GM19467 (cell line): ENCODE data around the gene SLC33A1.
A peak's percentile ranks its signal among the peaks of the same experiment; 100 is the strongest.
"Not testable (repeated sequence)": the region's sequence is repeated elsewhere in the genome, so short reads cannot be mapped to it uniquely, and the experiment has no call there.

Experiments
- ATAC-seq: cut with Tn5 transposase; IDR thresholded peaks from one replicate; pipeline ENCODE4 v1.9.1; 2021; ENCODE audit warnings: mild to moderate bottlenecking, moderate library complexity; ENCODE audit not compliant: unreplicated experiment

The SLC33A1 gene

DNA sequence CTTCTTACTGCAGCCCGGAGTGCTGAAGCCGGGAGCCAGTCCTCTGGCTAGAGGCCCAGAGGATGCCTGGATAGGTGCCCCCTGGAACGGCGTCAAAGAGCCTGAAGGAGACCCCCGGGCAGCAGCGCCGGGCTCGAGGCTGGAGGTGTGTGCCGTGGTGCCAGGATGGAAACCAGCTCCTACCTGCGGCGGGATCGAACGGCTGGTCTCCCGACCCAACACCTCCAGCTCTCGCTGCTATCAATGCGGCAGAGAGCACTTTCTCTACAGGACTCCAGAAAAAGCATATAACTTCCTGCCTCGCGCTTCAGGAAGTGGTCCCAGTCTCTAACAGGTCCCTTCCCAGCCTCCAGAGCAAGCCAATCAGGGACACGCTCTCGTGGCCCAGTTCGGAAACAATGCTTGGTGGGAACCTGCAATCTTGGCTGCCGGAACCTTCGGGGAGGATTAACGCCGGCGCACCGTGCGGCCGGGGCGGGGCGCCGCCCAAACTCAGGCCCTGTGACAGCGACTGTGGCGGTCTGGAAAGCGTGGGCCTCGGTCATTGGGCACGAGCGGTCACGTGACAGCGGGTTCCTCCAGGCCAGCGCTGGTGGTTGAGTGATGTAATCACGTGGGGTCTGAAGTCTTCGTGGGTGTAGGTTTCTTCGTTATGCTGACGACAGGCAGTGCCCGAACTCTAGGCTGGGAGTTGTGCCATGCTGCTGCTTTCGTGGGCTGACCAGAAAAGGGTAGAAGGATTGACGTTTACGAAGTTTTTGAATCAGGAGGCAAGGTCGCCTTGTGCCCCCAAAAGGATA is at the start of gene SLC33A1:
TSS of gene SLC33A1 (minus strand) at position 287 of the 800 bp plus-strand sequence. CDS start 430 bp downstream, outside the sequence.
- peak; percentile 94 for ATAC-seq

DNA sequence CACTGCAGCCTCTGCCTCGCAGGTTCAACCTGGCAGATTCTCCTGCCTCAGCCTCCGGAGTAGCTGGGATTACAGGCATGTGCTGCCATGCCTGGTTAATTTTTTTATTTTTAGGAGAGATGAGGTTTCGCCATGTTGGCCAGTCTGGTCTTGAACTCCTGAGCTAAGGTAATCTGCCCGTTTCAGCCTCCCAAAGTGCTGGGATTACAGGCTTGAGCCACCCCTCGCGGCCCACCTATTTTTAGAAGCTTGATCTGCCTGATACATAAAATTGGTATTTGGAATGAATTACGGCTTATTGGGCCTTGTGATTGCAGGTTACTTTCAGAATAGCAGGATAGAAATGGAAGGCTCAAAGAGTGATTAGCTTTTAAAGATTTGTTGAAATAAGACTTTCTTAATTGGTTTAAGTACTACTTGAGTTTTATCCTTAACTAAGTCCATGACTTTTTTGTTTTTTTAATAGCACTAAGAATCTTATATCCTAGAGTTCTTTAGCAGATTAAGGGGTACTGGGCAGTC is 41.2 kb upstream of the SLC33A1 start:
- no peak for ATAC-seq

DNA sequence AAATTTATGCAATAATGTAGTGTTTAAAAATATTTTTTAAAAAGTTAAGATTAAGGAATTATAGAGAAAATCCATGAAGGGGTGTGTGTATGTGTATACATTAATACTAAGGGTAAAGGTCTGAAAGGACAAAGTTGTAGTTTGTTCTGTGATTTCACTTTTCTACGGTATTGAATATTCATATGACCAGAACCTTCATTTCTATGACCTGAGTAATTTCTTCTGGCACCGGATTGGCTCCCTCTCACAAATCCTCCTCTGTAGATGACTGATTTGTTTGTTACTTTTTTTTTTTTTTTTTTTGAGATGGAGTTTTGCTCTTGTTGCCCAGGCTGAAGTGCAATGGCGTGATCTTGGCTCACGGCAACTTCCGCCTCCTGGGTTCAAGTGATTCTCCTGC is 37.1 kb upstream of the SLC33A1 start:
- ATAC-seq, result no peak

DNA sequence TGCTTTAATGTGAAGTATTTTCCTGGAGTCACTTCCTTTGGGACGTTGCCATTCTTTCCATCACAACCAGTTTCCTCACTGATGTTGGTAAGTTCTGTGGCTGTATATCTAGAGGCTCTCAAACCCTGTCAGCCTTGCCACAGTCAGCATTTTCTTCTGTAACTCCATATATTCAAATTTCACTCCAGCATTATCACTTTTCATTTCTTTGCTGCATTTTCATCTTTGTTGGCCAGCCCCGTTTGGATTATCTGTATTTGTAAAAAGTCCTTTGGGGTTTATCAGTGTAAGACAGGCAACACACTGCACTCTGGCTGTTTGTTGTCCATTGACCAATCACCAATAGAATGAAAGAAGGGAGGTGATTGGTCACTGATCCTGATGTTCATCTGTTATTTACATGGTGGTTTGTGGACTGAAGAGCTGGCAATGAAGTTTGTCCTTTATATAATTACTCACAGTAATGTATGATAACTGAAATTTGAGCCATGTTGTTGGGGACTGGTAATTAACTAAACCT is 36.5 kb upstream of the SLC33A1 start:
- no peak for ATAC-seq

DNA sequence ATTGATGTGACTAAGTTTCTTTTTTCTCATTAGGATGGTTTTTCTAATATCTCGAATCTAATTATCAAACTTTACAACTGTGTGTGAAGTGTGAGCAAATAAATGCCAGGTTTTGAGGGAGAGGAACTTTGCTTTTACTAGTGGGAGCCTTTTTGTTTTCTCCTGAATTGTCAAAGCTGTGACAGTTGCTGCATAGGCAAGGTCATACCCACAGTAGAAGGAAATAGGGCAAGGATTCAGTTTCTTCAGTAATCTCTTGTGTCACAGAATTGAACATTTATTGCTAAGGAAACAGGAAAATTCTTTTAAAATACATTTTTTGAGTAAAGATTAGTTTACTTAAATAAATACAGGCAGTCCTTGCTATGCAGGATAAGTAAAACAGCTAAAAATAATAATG is 35.7 kb upstream of the SLC33A1 start:
- no peak for ATAC-seq

DNA sequence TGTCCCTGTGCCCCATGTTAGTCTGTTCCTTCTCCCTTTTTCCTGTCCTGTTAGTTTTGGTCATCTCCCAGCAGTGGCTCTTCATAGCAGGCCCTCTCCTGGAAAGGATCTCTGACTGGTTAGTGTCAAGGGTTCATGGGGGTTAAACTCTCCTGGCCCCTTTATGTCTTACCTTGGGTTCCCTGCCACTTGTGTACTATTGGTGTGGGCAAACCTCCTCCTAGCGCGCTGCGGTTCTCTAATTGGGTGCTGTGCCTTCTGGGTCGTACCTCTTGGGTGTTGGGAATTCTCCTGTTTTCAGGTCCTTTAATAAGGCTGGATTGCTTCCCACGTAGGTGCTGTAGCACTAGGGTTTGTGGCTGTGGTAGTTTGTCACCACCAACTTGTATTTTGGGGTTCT is 35.0 kb upstream of the SLC33A1 start:
- no peak for ATAC-seq

DNA sequence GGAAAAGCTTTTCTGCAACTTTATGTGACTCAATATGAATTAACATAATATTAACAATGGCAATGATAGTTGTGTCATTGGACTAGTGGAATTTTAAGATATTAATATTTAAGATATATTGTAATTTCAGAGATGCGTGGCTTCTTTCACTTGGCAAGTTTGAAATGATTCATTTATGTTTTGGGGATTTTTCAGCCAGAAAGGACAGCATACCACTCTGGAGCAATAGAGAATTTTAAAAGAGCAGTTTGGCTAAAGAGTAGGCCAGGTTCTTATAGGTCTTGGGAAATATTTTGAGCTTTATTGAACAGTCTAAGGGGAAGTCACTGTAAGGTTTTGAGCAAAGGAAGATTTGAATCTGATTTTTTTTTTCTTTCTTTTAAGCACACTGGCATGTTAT is 32.7 kb upstream of the SLC33A1 start:
- ATAC-seq, result no peak

DNA sequence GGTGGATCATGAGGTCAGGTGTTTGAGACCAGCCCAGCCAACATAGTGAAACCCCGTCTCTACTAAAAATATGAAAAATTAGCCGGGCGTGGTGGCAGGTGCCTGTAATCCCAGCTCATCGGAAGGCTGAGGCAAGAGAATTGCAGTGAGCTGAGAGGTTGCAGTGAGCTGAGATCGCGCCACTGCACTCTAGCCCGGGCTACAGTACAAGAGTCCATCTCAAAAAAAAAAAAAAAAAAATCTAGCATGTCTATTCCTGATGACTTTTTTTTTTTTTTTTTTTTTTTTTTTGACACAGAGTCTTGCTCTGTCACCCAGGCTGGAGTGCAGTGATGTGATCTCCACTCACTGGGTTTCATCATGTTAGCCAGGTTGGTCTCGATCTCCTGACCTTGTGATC is 32.1 kb upstream of the SLC33A1 start:
- ATAC-seq, result not testable (repeated sequence)

DNA sequence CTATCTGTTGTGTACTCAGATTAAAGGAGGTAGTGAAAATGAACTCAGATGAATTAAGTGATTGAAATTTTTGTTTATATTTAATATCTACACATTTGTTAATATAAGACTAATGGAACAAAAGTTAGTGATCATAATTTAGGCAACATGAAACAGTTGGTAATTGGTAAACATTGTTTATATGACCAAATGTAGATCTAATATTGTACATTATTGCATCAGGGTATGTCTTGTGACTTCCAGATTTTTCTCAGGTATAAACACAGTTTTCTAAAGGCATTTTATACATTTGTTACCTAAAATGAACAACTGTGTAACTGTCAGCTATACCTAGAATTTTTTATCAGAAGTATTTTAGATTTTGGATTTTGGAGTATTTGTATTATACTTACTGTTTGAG is 31.1 kb upstream of the SLC33A1 start:
- ATAC-seq, result no peak

DNA sequence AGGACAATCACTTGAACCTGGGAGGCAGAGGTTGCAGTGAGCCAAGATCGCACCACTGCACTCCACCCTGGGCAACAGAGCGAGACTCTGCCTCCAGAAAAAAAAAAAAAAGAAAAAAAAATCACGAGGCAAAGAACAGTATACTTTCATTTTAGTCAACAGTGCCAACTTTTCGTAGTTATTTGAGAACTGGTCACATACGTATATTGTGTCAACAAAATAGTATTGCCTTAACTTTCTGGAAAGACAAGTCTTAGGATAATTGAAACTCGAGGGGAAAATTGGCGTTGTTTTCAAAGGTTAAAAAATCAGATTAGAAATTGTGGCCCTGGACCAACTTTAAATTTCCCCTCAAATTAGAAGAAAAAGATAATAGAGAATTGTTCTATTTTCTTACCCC is 30.1 kb upstream of the SLC33A1 start:
- no peak for ATAC-seq

DNA sequence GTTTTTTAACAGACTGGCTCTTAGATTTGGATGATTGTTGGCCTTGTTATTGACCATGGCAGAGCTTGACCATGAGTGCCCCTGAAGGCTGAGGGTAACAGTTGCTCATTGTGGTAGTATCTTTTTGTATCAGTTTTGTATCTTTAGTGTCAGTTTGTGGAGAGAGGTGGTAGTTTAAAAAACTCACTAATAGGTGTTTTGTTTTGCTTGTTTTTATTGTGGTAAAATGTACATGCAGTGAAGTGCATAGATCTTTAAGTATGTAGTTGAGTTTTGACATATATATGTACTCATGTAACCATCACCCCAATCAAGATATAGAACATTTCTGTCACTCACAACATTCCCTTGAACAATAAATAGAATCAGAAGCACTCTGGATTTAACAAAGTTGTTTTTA is 26.1 kb upstream of the SLC33A1 start:
- ATAC-seq, result no peak

DNA sequence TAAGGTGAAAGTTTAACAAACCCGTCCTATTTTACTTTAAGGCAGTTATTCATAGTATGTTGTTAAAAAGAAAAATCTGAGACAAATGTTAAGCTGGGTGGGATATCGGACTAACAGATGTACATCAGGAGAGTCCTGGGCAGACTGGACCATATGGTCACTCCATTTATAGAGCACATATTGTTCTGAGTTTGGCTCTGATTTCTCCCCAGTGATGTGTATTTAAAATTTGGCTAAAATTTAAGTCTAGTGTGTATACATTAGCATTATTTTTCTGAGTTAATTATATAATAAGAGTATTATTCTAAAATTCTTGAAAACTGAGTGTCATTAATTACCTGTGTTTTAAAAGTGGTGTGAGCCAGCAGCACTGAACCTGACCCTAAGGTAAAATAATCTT is 22.3 kb upstream of the SLC33A1 start:
- no peak for ATAC-seq

DNA sequence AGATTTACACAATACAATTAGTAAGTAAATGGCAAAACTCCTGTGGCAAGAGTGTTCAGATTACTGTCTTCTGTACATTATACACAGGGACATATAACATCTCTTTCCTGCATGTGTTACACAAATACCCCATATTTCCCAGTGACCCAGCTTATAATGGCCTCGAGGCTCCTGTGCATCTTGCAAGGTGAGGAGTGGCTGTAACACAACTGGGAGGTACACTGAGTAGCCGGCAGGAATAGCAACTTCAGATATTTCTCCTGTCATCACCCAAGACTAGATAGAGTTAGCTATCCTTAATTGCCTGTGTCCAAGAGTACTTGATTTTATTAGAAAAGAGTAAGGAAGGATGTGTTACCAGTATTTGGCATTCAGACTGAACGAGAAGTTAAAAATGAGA is 21.8 kb upstream of the SLC33A1 start:
- ATAC-seq, result no peak

DNA sequence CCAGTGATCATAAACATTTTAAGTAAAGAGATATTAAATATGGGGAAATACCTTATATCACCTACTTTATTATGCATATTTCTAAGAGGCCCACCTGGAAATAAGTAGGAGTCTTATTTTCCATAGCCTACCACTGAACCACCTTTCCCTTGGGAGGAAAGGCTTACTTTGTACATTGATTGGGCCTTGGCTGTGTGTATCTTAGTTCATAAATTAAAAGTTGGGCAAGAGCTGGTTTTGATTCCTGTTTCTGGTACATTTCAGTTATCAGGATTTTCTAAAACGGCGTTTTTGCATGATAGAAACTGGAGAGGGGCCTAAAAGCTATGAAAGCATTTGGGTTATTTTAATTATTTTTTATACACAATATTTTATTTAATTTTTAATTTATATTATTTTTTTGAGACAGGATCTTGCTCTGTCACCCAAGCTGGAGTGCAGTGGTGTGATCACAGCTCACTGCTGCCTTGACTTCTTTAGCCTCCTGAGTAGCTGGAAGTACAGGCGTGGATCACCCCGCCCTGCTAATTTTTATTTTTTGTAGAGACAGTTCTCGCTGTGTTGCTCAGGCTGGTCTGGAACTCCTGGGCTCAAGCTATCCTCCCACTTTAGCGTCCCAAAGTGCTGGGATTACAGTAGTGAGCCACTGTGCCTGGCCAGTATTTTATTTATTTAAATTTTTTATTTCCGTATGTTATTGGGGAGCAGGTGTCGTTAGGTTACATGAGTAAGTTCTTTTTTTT is 18.8 kb upstream of the SLC33A1 start:
- no peak for ATAC-seq

DNA sequence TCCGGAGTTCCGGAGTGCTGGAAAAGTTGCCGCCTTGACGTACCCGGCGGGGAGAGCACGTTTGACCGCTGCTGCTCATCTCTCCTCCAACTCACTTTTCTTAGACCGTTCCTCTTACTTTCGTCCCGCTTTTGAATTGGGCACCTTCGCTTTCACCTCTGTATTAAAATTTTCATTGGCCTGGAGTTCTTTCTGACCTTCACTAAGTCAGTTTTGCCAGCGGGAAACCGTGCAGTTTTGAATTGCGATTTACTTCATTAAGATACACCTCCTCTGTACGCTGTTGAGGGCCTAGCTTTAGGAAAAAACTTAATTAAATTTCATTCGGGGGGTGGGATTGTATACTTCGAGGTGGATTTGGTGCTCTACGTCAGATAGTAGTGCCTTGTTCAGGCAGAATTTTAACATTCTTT is 17.5 kb upstream of the SLC33A1 start:
- peak; percentile 2 for ATAC-seq

DNA sequence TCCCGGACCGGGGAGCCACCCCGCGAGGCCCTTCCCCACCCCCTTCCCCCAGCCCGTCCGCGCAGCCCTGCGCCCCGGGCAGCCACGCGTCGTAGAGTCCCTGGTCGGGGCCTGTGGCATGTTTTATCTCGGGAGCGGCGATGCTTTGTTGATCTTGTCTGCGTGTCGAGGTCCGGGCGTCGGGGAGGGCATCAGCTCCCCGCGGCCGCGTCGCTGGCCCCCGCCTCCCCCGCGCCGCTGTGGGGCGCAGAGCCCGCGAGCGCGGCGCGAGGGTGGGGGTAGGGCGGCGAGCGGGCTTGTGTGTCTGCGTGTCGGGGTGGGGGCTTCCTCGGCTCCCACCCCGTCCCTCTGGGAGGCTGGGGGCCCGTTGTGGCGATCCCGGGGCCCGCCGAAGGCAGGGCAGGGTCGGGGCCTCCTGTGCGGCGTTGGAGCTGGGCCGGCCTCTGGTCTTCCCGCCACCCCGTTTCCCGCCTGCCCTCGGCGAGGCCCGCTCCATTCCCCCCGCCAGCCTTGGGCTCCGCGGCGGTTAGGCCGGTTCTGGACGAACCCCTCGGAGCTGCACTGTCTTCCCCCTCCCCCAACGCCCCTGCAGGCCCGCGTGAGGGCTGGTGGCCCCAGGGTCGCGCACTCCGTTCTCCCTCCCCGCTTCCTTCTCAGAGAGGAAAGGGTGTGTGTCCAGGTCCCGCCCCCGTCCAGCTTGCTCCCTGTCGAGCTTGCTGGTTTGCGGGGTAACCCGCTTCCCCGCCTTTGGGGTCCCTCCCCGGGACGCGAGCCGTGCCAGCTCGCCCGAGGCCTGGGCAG is 16.9 kb upstream of the SLC33A1 start:
- peak; percentile 19 for ATAC-seq

DNA sequence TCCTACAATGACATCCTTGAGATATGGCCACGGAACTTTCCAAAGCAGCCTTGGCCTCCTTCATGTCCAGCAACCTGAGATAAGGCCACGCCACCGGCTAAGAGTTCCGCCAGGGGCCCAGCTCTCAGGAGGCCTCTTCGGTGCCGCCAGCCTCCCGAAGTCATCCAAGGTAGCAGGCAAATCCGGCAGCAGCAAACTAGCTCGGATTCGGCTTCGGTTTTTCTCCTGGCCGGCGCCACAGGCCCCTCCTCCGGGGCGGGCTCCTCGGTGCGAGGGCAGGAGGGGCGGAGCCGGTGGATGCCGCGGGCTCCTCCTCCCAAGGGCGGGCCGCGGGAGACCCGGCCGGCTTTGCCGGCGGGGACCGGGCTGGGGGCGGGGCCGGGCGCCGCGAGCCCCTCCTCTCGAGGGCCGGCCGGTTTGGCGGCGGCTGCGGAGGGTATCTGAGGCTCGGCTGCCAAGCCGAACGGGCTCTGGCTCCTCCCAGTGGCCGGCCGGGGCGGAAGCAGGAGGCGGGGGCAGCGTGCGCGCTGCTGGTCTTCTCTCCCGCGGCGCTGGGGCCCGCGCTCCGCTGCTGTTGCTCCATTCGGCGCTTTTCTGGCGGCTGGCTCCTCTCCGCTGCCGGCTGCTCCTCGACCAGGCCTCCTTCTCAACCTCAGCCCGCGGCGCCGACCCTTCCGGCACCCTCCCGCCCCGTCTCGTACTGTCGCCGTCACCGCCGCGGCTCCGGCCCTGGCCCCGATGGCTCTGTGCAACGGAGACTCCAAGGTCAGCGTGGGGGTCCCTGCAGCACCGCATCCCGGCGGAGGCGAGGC is 16.1 kb upstream of the SLC33A1 start, which contains the start of gene GMPS:
TSS of gene GMPS (plus strand) at position 518 of the 812 bp plus-strand sequence. CDS start at position 739, 221 bp downstream.
- ATAC-seq, result peak; percentile 91

DNA sequence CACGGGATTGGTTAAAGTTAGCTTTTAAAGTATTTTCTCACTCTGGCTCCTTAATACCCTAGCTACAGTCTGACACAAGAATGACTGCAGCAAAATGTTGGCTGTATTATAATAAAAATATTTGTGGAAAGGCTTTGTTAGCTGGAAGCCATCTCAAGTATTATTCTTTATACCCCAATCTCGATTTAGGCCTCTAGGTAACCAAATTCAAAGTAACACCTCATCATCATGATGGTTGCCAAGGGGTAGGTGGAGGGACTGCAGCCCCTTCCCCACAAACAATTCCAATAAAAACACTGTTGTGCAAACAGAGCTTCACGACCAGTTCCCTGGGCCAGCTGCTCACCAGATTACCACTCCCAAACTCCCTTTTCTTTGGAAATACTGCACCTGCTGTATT is 15.5 kb upstream of the SLC33A1 start:
- ATAC-seq, result no peak

DNA sequence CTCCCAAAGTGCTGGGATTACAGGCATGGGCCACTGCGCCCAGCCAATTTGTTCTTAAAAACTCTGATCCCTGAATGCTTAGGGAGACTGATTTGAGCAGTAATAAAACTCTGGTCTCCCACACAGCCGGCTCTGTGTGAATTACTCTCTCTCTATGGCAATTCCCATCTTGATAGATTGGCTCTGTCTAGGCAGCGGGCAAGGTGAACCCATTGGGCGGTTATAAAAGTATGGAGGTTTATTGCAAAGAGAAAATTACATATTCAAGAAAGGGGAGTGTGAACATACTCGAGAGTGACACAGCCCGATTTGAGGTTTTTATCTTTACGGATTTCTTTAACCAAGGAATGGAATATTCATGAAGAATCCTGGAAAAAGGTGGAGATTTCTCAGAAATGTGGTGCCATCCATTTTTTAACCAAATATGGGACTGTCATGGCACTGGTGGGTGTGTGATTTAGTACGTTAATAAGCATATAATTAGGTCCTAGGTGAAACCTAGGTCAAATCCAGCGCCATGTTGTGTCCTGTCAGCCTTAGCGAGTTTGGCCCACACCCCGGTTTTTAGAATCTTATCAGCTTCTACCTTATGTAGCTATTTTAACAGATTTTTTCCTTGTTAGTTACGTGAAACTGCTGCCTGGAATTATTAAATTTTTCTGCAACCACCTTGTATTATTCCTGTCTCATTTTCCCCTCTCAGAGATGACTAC is 9.0 kb upstream of the SLC33A1 start:
- no peak for ATAC-seq
